Astrocyte (in vitro differentiated cells and primary cell): Measurements from ENCODE around the gene TMEM178B. TPM values are rescaled to one million over a fixed set of nuclear protein-coding genes. Genes with fewer than 3 reads are reported as not detected.

ENCODE experiments used
- DNase-seq: peaks from one replicate; pipeline ENCODE4 v3.0.0-alpha.2; 2010; ENCODE audit warnings: low read depth
- FAIRE-seq: peaks from 2 replicates; lab custom pipeline; 2011; peaks lifted over from hg19 to GRCh38; lab: Jason Lieb, UNC
- H2AFZ ChIP-seq: 2 replicates; pipeline ENCODE4 v1.6.0; 2012; ENCODE audit warnings: low read depth, low read length, inconsistent platforms
- H3K27ac ChIP-seq: 2 replicates; pipeline ENCODE4 v1.5.1; 2011; ENCODE audit warnings: low read depth, low read length, inconsistent platforms
- H3K27me3 ChIP-seq: 2 replicates; pipeline ENCODE4 v1.6.0; 2011; ENCODE audit warnings: low read length, inconsistent platforms; ENCODE audit not compliant: insufficient read depth
- H3K36me3 ChIP-seq: 2 replicates; pipeline ENCODE4 v1.5.1; 2011; ENCODE audit warnings: low read length, inconsistent platforms; ENCODE audit not compliant: insufficient read depth
- H3K4me1 ChIP-seq: 2 replicates; pipeline ENCODE4 v1.5.1; 2011; ENCODE audit warnings: low read length, inconsistent platforms; ENCODE audit not compliant: insufficient read depth
- H3K4me2 ChIP-seq: 2 replicates; pipeline ENCODE4 v1.6.0; 2012; ENCODE audit warnings: low read length, inconsistent platforms
- H3K4me3 ChIP-seq: 2 replicates; pipeline ENCODE4 v1.5.1; 2011; ENCODE audit warnings: low read depth, mild to moderate bottlenecking, low read length, inconsistent platforms; ENCODE audit not compliant: insufficient read depth
- H3K79me2 ChIP-seq: 2 replicates; pipeline ENCODE4 v1.6.0; 2012; ENCODE audit warnings: mild to moderate bottlenecking, low read length, inconsistent platforms; ENCODE audit not compliant: insufficient read depth
- H3K9ac ChIP-seq: 2 replicates; pipeline ENCODE4 v1.6.0; 2012; ENCODE audit warnings: mild to moderate bottlenecking, low read length, inconsistent platforms
- H3K9me3 ChIP-seq: 2 replicates; pipeline ENCODE4 v1.5.1; 2012; ENCODE audit warnings: low read depth, mild to moderate bottlenecking, low read length, inconsistent platforms; ENCODE audit not compliant: insufficient read depth
- H4K20me1 ChIP-seq: 2 replicates; pipeline ENCODE4 v1.6.0; 2012; ENCODE audit warnings: low read length, inconsistent platforms; ENCODE audit not compliant: insufficient read depth
- H3K27ac Mint-ChIP-seq: one replicate; pipeline ENCODE4 v1.8.0; 2021; ENCODE audit warnings: mild to moderate bottlenecking, mixed read lengths; ENCODE audit not compliant: unreplicated experiment
- H3K27me3 Mint-ChIP-seq: one replicate; pipeline ENCODE4 v1.8.0; 2021; ENCODE audit warnings: low read depth, mixed read lengths; ENCODE audit not compliant: unreplicated experiment
- H3K36me3 Mint-ChIP-seq: one replicate; pipeline ENCODE4 v1.8.0; 2021; ENCODE audit warnings: low read depth, mixed read lengths; ENCODE audit not compliant: unreplicated experiment
- H3K4me1 Mint-ChIP-seq: one replicate; pipeline ENCODE4 v1.8.0; 2021; ENCODE audit warnings: low read depth, mixed read lengths; ENCODE audit not compliant: unreplicated experiment
- H3K4me3 Mint-ChIP-seq: one replicate; pipeline ENCODE4 v1.8.0; 2021; ENCODE audit warnings: mild to moderate bottlenecking, moderate library complexity, mixed read lengths; ENCODE audit not compliant: unreplicated experiment
- H3K9me3 Mint-ChIP-seq: one replicate; pipeline ENCODE4 v1.8.0; 2021; ENCODE audit warnings: mild to moderate bottlenecking, mixed read lengths; ENCODE audit not compliant: unreplicated experiment
- CTCF ChIP-seq: IDR thresholded peaks from 2 replicates; pipeline ENCODE4 v1.5.1; 2011; ENCODE audit warnings: low read depth, mild to moderate bottlenecking, inconsistent platforms, low read length, moderate library complexity; ENCODE audit not compliant: insufficient read depth
- EZH2 ChIP-seq: IDR thresholded peaks from 2 replicates; pipeline ENCODE4 v1.6.1; 2012; ENCODE audit warnings: mild to moderate bottlenecking, low read length, inconsistent platforms; ENCODE audit not compliant: insufficient read depth
- total RNA-seq: library from RNA; stranded (reverse); gene quantifications from 2 replicates; pipeline ENCODE4 v1.2.1, GENCODE V29; 2021

The TMEM178B gene
- total RNA-seq, 1 donor from 2014 or later, result 3.9 TPM

GRCh38 chr7:141232286-141233051, 158.6 kb downstream of the TMEM178B start:
- Histone ChIP-seq H3K27me3 (no peaks in the 10 kb centered on the region), H3K4me3 (no peak overlapping the region), H3K4me1 (no peaks in the 10 kb centered on the region), H4K20me1 (no peaks in the 10 kb centered on the region), H3K9ac (no peak overlapping the region), H3K9me3 (no peaks in the 10 kb centered on the region), H3K79me2 (no peaks in the 10 kb centered on the region), H3K27ac (no peak overlapping the region), H2AFZ (no peak overlapping the region), H3K4me2 (no peak overlapping the region), H3K36me3 (no peaks in the 10 kb centered on the region)
- Mint-ChIP-seq H3K4me1 (no peaks in the 10 kb centered on the region), H3K9me3 (no peaks in the 10 kb centered on the region), H3K27ac (no peak overlapping the region), H3K4me3 (no peak overlapping the region), H3K36me3 (no peaks in the 10 kb centered on the region), H3K27me3 (no peaks in the 10 kb centered on the region)
- DNase-seq (no peak), FAIRE-seq (no peak)
- no peak for TF ChIP-seq CTCF
- TF ChIP-seq EZH2, result no peak

- DNase-seq, result no peak
- no peak overlapping the region for H3K4me3 ChIP-seq
- no peak overlapping the region for H3K9ac ChIP-seq
- no peaks in the 10 kb centered on the region for H3K36me3 ChIP-seq
- H3K36me3 Mint-ChIP-seq, result no peaks in the 10 kb centered on the region
- no peaks in the 10 kb centered on the region for H3K9me3 Mint-ChIP-seq
- H3K27ac ChIP-seq, result no peak overlapping the region
- no peaks in the 10 kb centered on the region for H3K79me2 ChIP-seq
- H3K27me3 Mint-ChIP-seq, result no peaks in the 10 kb centered on the region
- TF ChIP-seq EZH2 (no peak), CTCF (no peak)
- H3K9me3 ChIP-seq, result no peaks in the 10 kb centered on the region
- H2AFZ ChIP-seq, result no peak overlapping the region
- H3K4me1 ChIP-seq, result no peaks in the 10 kb centered on the region
- H4K20me1 ChIP-seq, result no peaks in the 10 kb centered on the region
- H3K27me3 ChIP-seq, result no peaks in the 10 kb centered on the region
- H3K4me1 Mint-ChIP-seq, result no peaks in the 10 kb centered on the region
- H3K27ac Mint-ChIP-seq, result no peak overlapping the region
- no peak overlapping the region for H3K4me3 Mint-ChIP-seq
- no peak for FAIRE-seq
- no peak overlapping the region for H3K4me2 ChIP-seq
These were observed 160.7 kb downstream of the TMEM178B start for GRCh38 chr7:141234335-141235105.
